AG10803 (cell line): ENCODE measurements around the gene COL24A1.
"Not testable (repeated sequence)": the region's sequence is repeated elsewhere in the genome, so short reads cannot be mapped to it uniquely, and the experiment has no call there.

ENCODE experiments used
- DNase-seq: peaks from one replicate; pipeline ENCODE4 v3.0.0; 2010; ENCODE audit warnings: low read depth
- H3K4me3 ChIP-seq: 2 replicates; pipeline ENCODE4 v1.5.1; 2011; ENCODE audit warnings: mild to moderate bottlenecking, low read length, control low read depth
- TF ChIP-seq, protein P1 (sequence below): conservative IDR thresholded peaks from 2 replicates; pipeline ENCODE4 v1.5.1; 2011; ENCODE audit warnings: mild to moderate bottlenecking, low read length, control low read depth, inconsistent platforms

The COL24A1 gene

DNA sequence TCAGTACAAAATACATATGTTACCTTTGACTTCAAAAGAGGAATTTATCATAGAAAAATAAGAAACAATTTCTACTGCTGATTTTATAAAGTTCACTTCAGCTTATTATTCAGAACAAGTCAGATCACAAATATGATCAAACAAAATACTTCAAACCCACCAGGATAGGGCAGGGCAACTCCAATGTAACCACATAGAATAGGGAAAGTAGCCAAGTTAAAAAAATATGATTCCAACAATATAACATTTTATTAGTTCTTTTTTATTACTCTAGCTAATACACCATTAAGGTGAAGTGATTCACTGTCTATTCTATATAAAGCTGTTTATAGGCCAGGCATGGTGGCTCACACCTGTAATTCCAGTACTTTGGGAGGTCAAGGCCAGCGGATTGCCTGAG lies 393.8 kb downstream of the COL24A1 start:
- TF ChIP-seq, protein P1, sequence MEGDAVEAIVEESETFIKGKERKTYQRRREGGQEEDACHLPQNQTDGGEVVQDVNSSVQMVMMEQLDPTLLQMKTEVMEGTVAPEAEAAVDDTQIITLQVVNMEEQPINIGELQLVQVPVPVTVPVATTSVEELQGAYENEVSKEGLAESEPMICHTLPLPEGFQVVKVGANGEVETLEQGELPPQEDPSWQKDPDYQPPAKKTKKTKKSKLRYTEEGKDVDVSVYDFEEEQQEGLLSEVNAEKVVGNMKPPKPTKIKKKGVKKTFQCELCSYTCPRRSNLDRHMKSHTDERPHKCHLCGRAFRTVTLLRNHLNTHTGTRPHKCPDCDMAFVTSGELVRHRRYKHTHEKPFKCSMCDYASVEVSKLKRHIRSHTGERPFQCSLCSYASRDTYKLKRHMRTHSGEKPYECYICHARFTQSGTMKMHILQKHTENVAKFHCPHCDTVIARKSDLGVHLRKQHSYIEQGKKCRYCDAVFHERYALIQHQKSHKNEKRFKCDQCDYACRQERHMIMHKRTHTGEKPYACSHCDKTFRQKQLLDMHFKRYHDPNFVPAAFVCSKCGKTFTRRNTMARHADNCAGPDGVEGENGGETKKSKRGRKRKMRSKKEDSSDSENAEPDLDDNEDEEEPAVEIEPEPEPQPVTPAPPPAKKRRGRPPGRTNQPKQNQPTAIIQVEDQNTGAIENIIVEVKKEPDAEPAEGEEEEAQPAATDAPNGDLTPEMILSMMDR, result no peak
- H3K4me3 ChIP-seq, result no peak overlapping the region
- DNase-seq, result no peak

DNA sequence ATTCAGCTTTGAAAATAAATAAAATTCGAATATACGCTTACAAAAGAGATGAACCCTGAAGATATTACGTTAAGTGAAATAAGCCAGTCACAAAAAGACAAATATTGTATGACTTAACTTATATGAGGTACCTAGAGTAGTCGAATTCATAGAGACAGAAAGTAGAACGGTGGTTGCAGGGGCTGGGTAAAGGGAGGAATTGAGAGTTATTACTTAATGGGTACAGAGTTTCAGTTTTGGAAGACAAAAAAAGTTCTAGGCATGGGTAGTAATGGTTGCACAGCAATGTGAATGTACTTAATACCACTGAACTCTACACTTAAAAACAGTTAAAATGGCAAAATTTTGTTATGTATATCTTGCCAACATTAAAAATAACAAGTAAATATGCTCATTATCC lies 399.7 kb downstream of the COL24A1 start:
- H3K4me3 ChIP-seq, result no peak overlapping the region
- DNase-seq, result no peak
- TF ChIP-seq, protein P1, result no peak

DNA sequence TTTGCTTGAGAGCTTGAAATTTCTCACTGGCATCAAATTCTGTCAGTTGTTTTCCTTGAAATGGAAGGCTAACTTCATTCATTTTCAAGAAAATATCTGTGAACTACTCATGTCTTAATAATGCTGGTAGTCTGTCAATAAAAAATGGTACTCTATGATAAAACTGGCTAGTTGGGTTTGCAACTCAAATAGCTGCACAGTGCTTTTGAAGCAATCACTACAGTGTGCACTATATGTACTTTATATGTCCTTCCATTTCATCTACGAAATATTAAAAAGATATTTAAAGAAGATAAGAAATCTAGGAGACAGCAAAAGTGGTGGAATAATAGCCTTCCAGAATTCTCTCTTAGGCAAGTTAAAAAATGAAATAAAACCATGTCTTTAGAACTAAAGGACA lies 408.5 kb downstream of the COL24A1 start:
- no peak overlapping the region for H3K4me3 ChIP-seq
- TF ChIP-seq, protein P1, result no peak
- DNase-seq, result no peak

DNA sequence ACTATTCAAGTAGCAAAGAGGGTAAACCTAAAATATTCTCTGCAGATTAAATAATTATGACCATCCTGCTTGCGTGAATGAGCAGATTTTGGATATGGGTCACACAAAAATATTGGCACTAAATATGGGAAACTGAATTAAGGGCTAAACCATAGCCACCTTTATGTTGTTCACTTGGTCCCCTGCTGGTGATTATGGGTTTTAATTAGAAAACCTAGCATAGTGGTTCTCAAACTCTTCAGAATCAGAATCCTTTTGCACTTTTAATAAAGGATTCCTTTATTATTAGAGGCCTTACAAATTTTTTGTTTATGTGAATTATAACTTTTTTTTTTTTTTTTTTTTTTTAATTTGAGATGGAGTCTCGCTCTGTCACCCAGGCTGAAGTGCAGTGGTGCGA lies 409.8 kb downstream of the COL24A1 start:
- H3K4me3 ChIP-seq, result no peak overlapping the region
- no peak for DNase-seq
- TF ChIP-seq, protein P1, result no peak

DNA sequence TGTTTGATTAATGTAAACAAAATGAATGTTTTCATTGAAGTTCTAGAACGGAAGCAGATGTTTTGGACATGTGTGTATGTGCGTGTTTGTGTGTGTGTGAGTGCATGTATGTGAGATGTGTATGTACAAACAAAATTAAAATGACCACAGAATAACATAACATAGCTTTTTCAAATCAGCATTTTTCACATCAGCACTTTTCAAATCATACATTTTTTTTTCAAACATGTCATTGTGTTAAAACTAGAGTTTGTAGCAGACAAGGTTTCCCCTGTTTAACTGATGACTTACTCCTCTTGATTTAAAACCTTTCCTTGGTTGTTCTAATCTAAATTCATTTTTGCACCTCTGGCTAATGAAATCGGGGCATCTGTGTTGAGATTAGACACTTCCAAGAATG lies 412.8 kb downstream of the COL24A1 start:
- no peak for DNase-seq
- TF ChIP-seq, protein P1, result no peak

DNA sequence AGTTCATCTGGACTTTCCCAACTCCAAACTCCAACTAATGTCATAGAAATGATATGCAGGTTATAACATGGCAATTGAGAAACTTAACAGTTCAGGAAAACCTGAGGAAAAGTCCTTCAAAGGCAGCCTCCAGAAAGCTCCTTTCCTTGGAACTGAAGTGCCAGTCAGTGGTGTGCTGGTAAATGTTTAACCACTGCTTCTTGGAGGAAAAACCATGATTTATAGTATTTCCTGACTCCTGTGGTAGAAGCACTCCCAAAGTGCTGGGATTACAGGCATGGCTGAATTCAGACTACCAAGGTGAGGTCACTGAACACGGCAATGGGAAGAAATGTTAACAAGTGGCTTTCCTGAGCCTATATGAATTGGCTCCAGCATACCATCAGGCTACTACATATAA lies 421.6 kb downstream of the COL24A1 start:
- no peak overlapping the region for H3K4me3 ChIP-seq
- DNase-seq, result no peak
- TF ChIP-seq, protein P1, result no peak

More for the DNA sequence above, 412.8 kb downstream of the COL24A1 start:
- H3K4me3 ChIP-seq, result no peak overlapping the region

DNA sequence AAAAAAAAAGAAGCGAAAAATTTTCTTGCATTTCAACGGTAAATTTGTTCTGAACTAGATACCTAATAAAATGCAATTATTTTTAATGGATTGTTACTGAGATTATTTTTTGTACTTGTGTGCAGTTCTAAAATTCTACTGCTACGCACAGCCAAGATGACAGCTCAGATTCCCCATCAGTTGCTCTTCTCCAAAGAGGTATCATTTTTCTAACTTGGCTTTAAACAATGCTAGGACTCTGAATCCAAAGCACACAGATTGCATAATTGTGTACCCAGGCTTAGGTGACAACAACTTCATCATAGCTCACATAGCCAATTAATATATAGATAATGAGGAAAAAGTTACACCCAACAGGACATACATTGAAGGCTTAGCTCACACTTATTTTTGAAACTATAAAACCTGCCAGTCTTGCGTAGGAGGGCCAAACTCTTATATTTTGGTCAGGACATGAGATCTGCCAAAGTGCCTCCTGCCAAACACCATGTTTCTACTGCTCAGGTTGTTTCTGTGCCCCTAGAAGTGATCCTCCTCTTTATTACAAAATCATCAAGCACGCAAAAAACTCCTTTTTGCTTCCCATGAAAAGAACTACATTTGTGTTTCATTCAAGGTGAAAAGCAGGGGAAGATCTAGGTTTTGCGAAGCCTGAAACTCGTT lies 437.8 kb downstream of the COL24A1 start:
- DNase-seq, result no peak
- TF ChIP-seq, protein P1, result no peak
- H3K4me3 ChIP-seq, result no peak overlapping the region

DNA sequence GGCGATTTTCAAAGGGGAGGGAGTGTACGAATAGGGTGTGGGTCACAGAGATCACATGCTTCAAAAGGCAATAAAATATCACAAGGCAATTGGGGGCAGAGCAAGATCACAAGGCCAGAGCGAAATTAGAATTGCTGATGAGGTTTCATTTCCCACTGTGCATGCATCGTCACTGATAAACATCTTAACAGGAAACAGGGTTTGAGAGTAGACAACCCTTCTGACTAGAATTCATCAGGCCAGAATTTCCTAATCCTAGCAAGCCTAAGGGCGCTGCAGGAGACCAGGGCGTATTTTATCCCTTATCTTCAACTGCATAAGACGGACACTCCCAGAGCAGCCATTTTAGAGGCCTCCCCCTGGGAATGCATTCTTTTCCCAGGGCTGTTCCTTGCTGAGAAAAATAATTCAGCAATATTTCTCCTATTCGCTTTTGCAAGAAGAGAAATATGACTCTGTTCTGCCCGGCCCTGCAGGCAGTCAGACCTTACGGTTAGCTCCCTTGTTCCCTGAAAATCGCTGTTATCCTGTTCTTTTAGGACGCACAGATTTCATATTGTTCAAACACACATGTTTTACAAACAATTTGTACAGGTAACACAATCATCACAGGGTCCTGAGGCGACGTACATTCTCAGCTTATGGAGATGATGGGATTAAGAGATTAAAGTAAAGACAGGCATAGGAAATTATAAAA lies 442.0 kb downstream of the COL24A1 start:
- not testable (repeated sequence) for H3K4me3 ChIP-seq, DNase-seq
